ES-I3 (cell line): Measurements from ENCODE around the gene CXCL5.
"Not testable (repeated sequence)": the region's sequence is repeated elsewhere in the genome, so short reads cannot be mapped to it uniquely, and the experiment has no call there.

Source experiments
- H3K36me3 ChIP-seq: 2 replicates; pipeline ENCODE4 v1.6.1; 2013; ENCODE audit warnings: mild to moderate bottlenecking, low read length, control low read depth, moderate library complexity; ENCODE audit not compliant: insufficient read depth
- H3K4me1 ChIP-seq: 2 replicates; pipeline ENCODE4 v1.6.1; 2013; ENCODE audit warnings: mild to moderate bottlenecking, control low read depth, low read length; ENCODE audit not compliant: insufficient read depth
- H3K9ac ChIP-seq: 2 replicates; pipeline ENCODE4 v1.6.1; 2013; ENCODE audit warnings: low read depth, mild to moderate bottlenecking, low read length, moderate library complexity
- H3K9me3 ChIP-seq: 2 replicates; pipeline ENCODE4 v1.6.1; 2013; ENCODE audit warnings: mild to moderate bottlenecking, low read length, moderate library complexity; ENCODE audit not compliant: control insufficient read depth, insufficient read depth

The CXCL5 gene

DNA sequence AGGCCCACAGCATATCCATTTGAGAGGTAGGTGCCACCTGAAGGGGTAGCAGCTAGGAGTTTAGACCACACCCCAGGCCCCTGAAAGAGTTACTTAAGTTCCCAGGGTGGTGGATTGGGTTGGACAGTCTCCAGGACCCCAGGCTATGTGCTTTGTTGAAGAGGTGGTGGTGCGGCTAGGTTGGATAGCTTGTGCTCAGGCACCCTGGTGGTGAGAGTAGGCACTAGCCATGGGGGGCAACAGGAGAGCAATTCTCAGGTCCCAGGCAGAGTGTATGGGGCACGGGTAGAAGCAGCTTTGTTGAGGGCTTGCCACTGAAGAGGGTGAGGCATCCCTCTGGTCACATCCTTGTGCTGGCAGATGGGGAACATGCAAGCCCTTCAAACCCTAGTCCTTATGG is 22.3 kb downstream of the CXCL5 start:
- peaks cover 14% of the 10 kb centered on the region for H3K4me1 ChIP-seq
- no peaks in the 10 kb centered on the region for H3K9me3 ChIP-seq
- no peak overlapping the region for H3K9ac ChIP-seq
- H3K36me3 ChIP-seq: no peaks in the 10 kb centered on the region

DNA sequence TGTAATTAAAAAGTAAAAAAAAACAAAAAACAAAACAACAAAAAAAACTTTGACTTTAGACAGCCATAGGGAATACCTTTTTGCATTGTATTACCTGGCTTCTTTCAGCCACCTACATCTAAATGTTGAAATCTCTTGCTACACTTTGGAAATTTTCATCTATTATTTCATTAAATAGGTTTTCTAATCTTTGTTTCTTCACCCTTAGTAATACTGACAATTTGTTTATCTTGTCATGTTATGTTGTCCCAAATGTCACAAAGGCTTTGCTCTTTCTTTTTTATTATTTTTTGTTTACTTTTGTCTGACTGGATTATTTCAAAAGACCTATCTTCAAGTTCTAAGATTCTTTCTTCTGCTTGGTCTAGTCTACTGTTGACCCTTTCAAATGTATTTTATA is 24.1 kb downstream of the CXCL5 start:
- Histone ChIP-seq H3K36me3 (no peaks in the 10 kb centered on the region), H3K4me1 (peaks cover 3% of the 10 kb centered on the region), H3K9ac (no peak overlapping the region), H3K9me3 (peaks cover 3% of the 10 kb centered on the region; the same call in 1 of the 2 replicates)

- Histone ChIP-seq H3K36me3 (no peaks in the 10 kb centered on the region), H3K4me1 (no peaks in the 10 kb centered on the region), H3K9ac (no peak overlapping the region), H3K9me3 (peaks cover 3% of the 10 kb centered on the region; the same call in 1 of the 2 replicates)
These were observed 27.5 kb downstream of the CXCL5 start for GRCh38 chr4:73970945-73971344.

DNA sequence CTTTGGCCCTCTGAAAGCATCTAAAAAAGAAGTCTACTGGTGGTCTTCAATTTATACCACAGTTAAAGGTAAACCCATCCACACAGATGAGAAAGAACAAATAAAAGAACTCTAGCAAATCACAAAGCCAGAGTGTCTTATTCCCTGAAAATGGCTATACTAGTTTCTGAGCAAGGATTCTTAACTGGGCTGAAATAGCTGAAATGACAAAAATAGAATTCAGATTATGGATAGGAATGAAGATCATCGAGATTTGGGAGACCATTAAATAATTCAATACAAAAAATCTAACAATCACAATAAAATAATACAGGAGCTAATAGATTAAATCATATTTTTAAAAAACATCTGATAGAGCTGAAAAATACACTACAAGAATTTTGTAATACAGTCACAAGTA is 28.5 kb downstream of the CXCL5 start:
- H3K9ac ChIP-seq: no peak overlapping the region
- no peaks in the 10 kb centered on the region for H3K36me3 ChIP-seq
- H3K4me1 ChIP-seq: no peaks in the 10 kb centered on the region
- H3K9me3 ChIP-seq: peaks cover 3% of the 10 kb centered on the region; the same call in 1 of the 2 replicates

GRCh38 chr4:73967866-73968265 is 30.6 kb downstream of the CXCL5 start:
- no peak overlapping the region for H3K9ac ChIP-seq
- peaks cover 6% of the 10 kb centered on the region; the same call in 1 of the 2 replicates for H3K9me3 ChIP-seq
- H3K36me3 ChIP-seq: no peaks in the 10 kb centered on the region
- no peaks in the 10 kb centered on the region for H3K4me1 ChIP-seq

GRCh38 chr4:73964862-73965611 is 33.4 kb downstream of the CXCL5 start:
- Histone ChIP-seq H3K9ac (no peak overlapping the region), H3K4me1 (no peaks in the 10 kb centered on the region), H3K36me3 (no peaks in the 10 kb centered on the region), H3K9me3 (peaks cover 13% of the 10 kb centered on the region; the same call in 1 of the 2 replicates)

DNA sequence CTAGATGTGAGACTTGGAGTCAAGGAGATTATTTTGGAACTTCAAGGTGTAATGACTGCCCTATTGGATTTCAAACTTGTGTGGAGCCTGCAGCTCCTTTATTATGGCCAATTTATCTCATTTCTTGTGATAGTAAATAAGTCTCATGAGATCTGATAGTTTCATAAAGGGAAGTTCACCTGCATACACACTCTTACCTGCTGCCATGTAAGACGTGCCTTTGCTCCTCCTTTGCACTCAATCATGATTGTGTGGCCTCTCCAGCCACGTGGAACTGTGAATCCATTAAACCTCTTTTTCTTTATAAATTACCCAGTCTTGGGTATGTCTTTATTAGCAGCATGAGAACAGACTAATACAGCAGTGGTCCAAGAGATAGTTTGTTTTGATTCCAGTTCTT is 35.8 kb downstream of the CXCL5 start:
- H3K4me1 ChIP-seq: no peaks in the 10 kb centered on the region
- no peak overlapping the region for H3K9ac ChIP-seq
- peaks cover 13% of the 10 kb centered on the region; the same call in 1 of the 2 replicates for H3K9me3 ChIP-seq
- H3K36me3 ChIP-seq: no peaks in the 10 kb centered on the region

- H3K9me3 ChIP-seq: peaks cover 13% of the 10 kb centered on the region; the same call in 1 of the 2 replicates
- not testable (repeated sequence) for H3K36me3 ChIP-seq, H3K9ac ChIP-seq, H3K4me1 ChIP-seq
These were observed 39.4 kb downstream of the CXCL5 start for GRCh38 chr4:73959041-73959440.

DNA sequence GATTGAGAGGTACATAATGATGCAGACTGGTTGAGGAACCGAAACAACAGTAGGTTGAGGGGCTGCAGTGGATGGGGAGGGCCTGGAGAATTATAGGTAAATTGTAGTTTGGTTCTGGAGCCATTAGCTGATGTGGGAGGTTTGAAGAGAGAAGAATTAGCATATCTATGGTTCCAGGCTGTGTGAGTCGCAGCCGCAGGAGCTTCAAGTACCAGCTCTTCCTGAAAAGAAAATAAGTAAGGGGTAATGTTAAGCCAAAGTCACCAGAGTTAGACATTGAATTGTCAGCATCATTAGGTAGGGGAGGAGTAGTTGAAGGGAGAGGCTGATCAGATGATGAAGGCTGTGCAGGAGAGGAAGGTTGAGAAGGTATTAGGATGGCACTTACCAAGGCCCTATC is 46.1 kb downstream of the CXCL5 start:
- H3K9me3 ChIP-seq: no peaks in the 10 kb centered on the region

DNA sequence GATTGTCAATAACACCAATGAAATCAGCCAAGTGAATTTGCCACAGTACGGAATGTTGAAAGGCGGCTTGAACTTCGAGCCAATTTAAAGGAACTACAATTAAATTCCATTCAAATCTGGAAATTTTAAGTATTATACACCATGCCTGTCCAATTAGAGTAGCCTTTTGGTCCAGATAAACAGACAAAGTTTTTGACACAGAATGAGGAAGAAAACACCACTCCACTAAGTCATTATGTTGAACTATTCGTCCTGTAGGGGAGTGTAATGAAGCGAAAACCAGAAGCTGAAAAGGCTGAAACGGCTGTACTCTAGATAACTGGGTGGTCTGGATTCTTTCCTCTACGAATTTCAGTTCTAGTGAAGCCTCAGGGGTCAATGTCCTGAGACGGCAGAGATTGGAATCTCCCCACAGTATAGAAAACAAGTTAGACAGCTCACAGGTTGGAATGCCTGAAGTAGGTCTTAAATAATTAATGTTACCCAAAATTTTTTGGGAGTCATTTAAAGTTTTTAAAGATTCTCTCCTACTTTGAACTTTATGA is 48.0 kb downstream of the CXCL5 start:
- peaks cover 12% of the 10 kb centered on the region for H3K4me1 ChIP-seq
- H3K9me3 ChIP-seq, H3K36me3 ChIP-seq: not testable (repeated sequence)

More for the DNA sequence above, 46.1 kb downstream of the CXCL5 start:
- H3K4me1 ChIP-seq: peaks cover 12% of the 10 kb centered on the region
- no peaks in the 10 kb centered on the region for H3K36me3 ChIP-seq
- H3K9ac ChIP-seq: no peak overlapping the region

DNA sequence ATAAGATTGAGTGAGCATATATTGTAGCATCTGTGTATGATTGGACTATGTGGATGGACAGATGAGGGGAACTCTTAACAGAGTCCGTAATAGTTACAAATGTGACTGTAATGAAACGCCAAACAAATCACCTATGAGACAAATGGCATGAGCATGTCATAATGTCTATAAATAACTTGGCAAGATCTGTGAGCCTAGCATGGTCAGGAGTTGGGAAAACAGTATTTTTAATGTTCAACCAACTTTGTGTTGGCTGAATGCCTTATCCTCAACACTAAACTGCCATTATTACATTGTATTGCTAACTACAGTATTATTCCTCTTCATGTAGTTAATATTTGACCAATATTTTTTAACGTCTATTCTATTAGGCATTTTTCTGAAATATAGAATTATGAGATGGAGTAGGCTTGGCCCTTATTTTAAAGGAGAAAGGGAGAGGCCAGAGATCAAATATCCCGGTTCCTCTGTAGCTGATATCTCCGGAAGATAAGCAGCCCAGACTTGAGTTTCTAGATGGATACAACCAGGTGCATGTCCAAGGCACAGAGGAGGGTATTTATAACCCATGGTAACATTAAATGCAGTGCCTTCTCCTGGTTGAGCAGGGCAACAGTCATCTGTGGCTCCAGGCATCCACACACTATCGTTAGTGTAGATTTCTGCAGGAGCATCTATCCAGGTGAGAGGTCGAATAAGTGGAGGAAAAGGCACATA is 49.3 kb downstream of the CXCL5 start:
- Histone ChIP-seq H3K36me3 (no peaks in the 10 kb centered on the region), H3K9ac (no peak overlapping the region), H3K4me1 (peaks cover 12% of the 10 kb centered on the region), H3K9me3 (no peaks in the 10 kb centered on the region)

More for the DNA sequence above, 48.0 kb downstream of the CXCL5 start:
- H3K9ac ChIP-seq: not testable (repeated sequence)

GRCh38 chr4:73948291-73948690 is 50.2 kb downstream of the CXCL5 start:
- H3K4me1 ChIP-seq: peaks cover 14% of the 10 kb centered on the region
- H3K9ac ChIP-seq: no peak overlapping the region
- H3K36me3 ChIP-seq: no peaks in the 10 kb centered on the region
- no peaks in the 10 kb centered on the region for H3K9me3 ChIP-seq

DNA sequence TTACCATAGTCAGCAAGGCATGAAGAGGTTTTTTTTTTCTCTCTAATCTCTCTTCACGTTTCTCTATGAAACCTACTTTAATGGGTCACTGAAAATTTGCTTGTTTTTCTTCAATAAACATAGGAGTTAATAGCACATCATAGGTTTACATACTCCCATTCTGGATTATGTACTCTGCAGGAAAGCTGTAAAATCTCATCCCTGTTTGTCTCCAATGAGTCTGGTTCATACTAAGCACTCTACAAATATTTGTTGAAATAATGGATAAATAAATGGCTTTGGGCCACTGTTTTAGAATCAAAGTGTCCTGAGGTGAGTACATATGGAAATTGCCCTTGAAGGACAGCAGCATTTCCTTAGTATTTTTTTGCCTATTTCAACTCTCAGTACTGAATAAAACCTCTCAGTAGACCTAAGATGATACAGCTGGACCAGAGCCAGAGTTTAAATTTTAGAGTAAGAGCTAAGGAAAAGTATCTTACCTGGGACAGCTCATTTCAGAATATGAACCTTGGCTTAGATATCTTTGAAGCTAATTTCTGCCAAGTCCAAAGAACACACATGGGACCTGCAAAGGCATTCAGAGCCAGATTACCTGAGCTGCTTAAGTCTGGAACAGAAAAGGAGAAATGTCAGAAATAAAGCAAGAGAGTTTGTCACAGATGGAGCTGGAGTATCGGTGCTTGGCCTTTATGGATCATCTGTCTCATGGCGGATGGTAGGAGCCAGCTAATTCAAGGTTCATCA is 51.1 kb downstream of the CXCL5 start:
- peaks cover 17% of the 10 kb centered on the region for H3K4me1 ChIP-seq
- H3K9ac ChIP-seq: no peak overlapping the region
- no peaks in the 10 kb centered on the region for H3K9me3 ChIP-seq
- H3K36me3 ChIP-seq: no peaks in the 10 kb centered on the region
